HepG2 (cell line): ENCODE measurements around the gene KLF15. TPM values are rescaled to one million over a fixed set of nuclear protein-coding genes. Genes with fewer than 3 reads are reported as not detected.

ENCODE experiments used
- EHMT2 ChIP-seq: fragments of 200-600 bp; sonication (generic); IDR thresholded peaks from 2 replicates; pipeline ENCODE4 v1.7.0; 2017; ENCODE audit warnings: antibody characterized with exemption, low read depth, low read length, borderline replicate concordance
- GABPA ChIP-seq, 2 experiments: IDR thresholded peaks; 2 replicates each; pipeline ENCODE4 v1.6.1; 2011 to 2016; ENCODE audit warnings: low read depth in 2 of 2, low read length in 1 of 2, missing biosample characterization in 1 of 2, missing genetic modification characterization in 1 of 2
- HOXA7 ChIP-seq: sonication (generic); formaldehyde crosslinking; IDR thresholded peaks from 2 replicates; pipeline ENCODE4 v1.8.1; 2022; ENCODE audit warnings: mild to moderate bottlenecking, missing genetic modification reagents, moderate library complexity
- IRF2 ChIP-seq: IDR thresholded peaks from 2 replicates; pipeline ENCODE4 v1.6.1; 2018; ENCODE audit warnings: missing genetic modification reagents, missing compliant biosample characterization
- KAT2B ChIP-seq: fragments of 150-350 bp; IDR thresholded peaks from 2 replicates; pipeline ENCODE4 v1.6.1; 2014; ENCODE audit warnings: low read depth, low read length, borderline replicate concordance
- KLF9 ChIP-seq: IDR thresholded peaks from 2 replicates; pipeline ENCODE4 v1.6.1; 2016; ENCODE audit warnings: low read depth
- KMT2B ChIP-seq: IDR thresholded peaks from 2 replicates; pipeline ENCODE4 v1.6.1; 2016; ENCODE audit warnings: missing genetic modification reagents, missing compliant biosample characterization
- NBN ChIP-seq: fragments of 450-650 bp; conservative IDR thresholded peaks from 2 replicates; pipeline ENCODE4 v1.6.1; 2017
- PRPF4 ChIP-seq: fragments of 200-400 bp; formaldehyde crosslinking; IDR thresholded peaks from 2 replicates; pipeline ENCODE4 v1.6.1; 2016; ENCODE audit warnings: low read length, low read depth; ENCODE audit not compliant: poor library complexity, severe bottlenecking
- PTBP1 ChIP-seq: fragments of 200-400 bp; formaldehyde crosslinking; IDR thresholded peaks from 2 replicates; pipeline ENCODE4 v1.6.1; 2018; ENCODE audit warnings: low read length, low read depth; ENCODE audit not compliant: poor library complexity, severe bottlenecking
- RFX3 ChIP-seq: IDR thresholded peaks from 2 replicates; pipeline ENCODE4 v1.6.1; 2016; ENCODE audit warnings: missing biosample characterization, missing genetic modification reagents
- SKI ChIP-seq: fragments of 450-650 bp; IDR thresholded peaks from one replicate; pipeline ENCODE4 v1.6.1; 2018; ENCODE audit warnings: mild to moderate bottlenecking; ENCODE audit not compliant: partially characterized antibody
- SNAI1 ChIP-seq: sonication (generic); formaldehyde crosslinking; IDR thresholded peaks from 2 replicates; pipeline ENCODE4 v1.5.0; 2020; ENCODE audit warnings: mild to moderate bottlenecking, missing genetic modification reagents, borderline replicate concordance
- SP1 ChIP-seq, 2 experiments: fragments of 450-650 bp in 1 of 2; sonication (generic) in 1 of 2; formaldehyde crosslinking in 1 of 2; IDR thresholded peaks; 2 replicates each; pipeline versions ENCODE4 v1.4.0 to v1.6.1; 2016 to 2020; ENCODE audit warnings: missing genetic modification reagents in 1 of 2
- SP4 ChIP-seq: sonication (generic); formaldehyde crosslinking; IDR thresholded peaks from 2 replicates; pipeline ENCODE4 v1.8.1; 2023; ENCODE audit warnings: mild to moderate bottlenecking, missing genetic modification reagents
- SSRP1 ChIP-seq: IDR thresholded peaks from 2 replicates; pipeline ENCODE4 v1.6.1; 2016; ENCODE audit warnings: control low read depth
- YY1 ChIP-seq: IDR thresholded peaks from 2 replicates; pipeline ENCODE4 v1.6.1; 2011; ENCODE audit warnings: low read length, low read depth, moderate library complexity, mild to moderate bottlenecking; ENCODE audit not compliant: insufficient read depth, insufficient replicate concordance
- ZFP36L2 ChIP-seq: sonication (generic); formaldehyde crosslinking; IDR thresholded peaks from 2 replicates; pipeline ENCODE4 v1.4.0; 2020; ENCODE audit warnings: missing genetic modification reagents
- ZFP91 ChIP-seq: sonication (generic); formaldehyde crosslinking; IDR thresholded peaks from 2 replicates; pipeline ENCODE4 v1.9.0; 2022; ENCODE audit warnings: missing genetic modification reagents, mild to moderate bottlenecking, borderline replicate concordance
- ZMYM2 ChIP-seq: sonication (generic); formaldehyde crosslinking; IDR thresholded peaks from 2 replicates; pipeline ENCODE4 v1.8.0; 2022; ENCODE audit warnings: mild to moderate bottlenecking, missing genetic modification reagents
- ZNF138 ChIP-seq: sonication (generic); formaldehyde crosslinking; IDR thresholded peaks from 2 replicates; pipeline ENCODE4 v1.5.0; 2020; ENCODE audit warnings: mild to moderate bottlenecking, low read depth, missing genetic modification reagents
- ZNF143 ChIP-seq: sonication (generic); formaldehyde crosslinking; IDR thresholded peaks from 2 replicates; pipeline ENCODE4 v1.4.0; 2020; ENCODE audit warnings: missing genetic modification reagents
- ZNF296 ChIP-seq: sonication (generic); formaldehyde crosslinking; conservative IDR thresholded peaks from 2 replicates; pipeline ENCODE4 v1.5.0; 2020; ENCODE audit warnings: mild to moderate bottlenecking, missing genetic modification reagents
- ZNF343 ChIP-seq: sonication (generic); formaldehyde crosslinking; IDR thresholded peaks from 2 replicates; pipeline ENCODE4 v1.4.0; 2020; ENCODE audit warnings: mild to moderate bottlenecking, missing genetic modification reagents
- ZUFSP ChIP-seq: sonication (generic); formaldehyde crosslinking; IDR thresholded peaks from 2 replicates; pipeline ENCODE4 v1.9.0; 2021; ENCODE audit warnings: missing genetic modification reagents, mild to moderate bottlenecking, borderline replicate concordance
- polyA plus RNA-seq, 8 experiments: library from polyadenylated mRNA; depleted of rRNA in 3 of 8; stranded (reverse) in 7 of 8; unstranded in 1 of 8; fragments of >200 nt; fragmentation: Illumina TruSeq in 4 of 8; extraction: Trizol in 4 of 8; gene quantifications; 2 replicates each; pipeline versions ENCODE4 v1.2.1 to v1.2.3, GENCODE V29; 2011 to 2016; ENCODE audit warnings: low read depth in 4 of 8, missing spikeins in 1 of 8, mixed read lengths in 1 of 8; ENCODE audit not compliant: insufficient read depth in 1 of 8
- total RNA-seq, 5 experiments: library from RNA; depleted of rRNA; stranded (reverse); fragments of >200 nt; fragmentation: Illumina TruSeq; extraction: Trizol; gene quantifications; 2 replicates each; pipeline ENCODE4 v1.2.3, GENCODE V29; 2016; ENCODE audit warnings: low read depth in 1 of 5
- TF ChIP-seq, protein P1 (sequence below): sonication (generic); formaldehyde crosslinking; IDR thresholded peaks from 2 replicates; pipeline ENCODE4 v1.5.1; 2020; ENCODE audit warnings: mild to moderate bottlenecking, missing genetic modification reagents

KLF15 gene
- total and polyA plus RNA-seq, 2 of the 13 experiments (the other 11 are each of a cell fraction or from before 2014, with no cell fraction given) = 7.1 to 7.8 TPM

DNA sequence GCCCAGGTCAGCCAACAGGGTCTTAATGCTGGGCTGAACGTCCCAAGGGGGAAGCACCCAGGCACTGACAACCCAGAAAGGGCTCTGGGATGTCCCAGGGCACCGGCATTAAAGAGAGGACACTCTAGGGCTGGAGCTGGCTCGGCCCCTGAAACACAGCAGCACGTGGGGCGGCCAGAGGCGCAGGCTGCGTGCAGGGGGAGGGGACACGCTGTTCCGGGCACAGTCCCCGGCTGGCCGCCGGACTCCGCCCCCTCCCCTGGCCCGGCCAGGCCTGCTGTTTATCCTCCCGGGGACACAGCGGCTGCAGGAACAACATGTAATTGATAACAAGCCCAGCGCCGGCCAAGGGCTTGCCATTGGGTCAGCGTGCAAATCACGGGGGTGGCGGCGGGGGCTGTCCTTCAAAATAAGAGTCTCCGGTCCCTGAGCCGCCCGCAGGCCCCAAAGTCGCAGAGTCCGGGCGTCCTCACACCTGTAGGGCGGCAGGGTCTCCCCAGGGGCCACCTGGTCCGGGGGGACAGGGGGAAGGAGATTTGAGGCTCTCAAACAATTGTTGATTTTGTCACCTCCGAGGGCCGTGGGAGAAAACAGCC lies 1.3 kb downstream of the KLF15 start (continued):
- TF ChIP-seq ZNF143 (CRISPR knock-in tag) (no peak), IRF2 (CRISPR knock-in tag) (0 out of 2 replicates have a peak, but pooled peaks have one; percentile 35), PRPF4 (no peak), SNAI1 (CRISPR knock-in tag) (peak; percentile 77; the same call in 1 of the 2 replicates), YY1 (no peak), GABPA (IDR thresholded peaks at IDR 0.05; ENCODE audit: low read depth, low read length) (no peak), GABPA (CRISPR knock-in tag; IDR thresholded peaks at IDR 0.05; ENCODE audit: low read depth) (no peak), EHMT2 (no peak), RFX3 (CRISPR knock-in tag) (no peak), KMT2B (peak; percentile 17; the same call in 1 of the 2 replicates), PTBP1 (peak; percentile 74), ZMYM2 (CRISPR knock-in tag) (no peak), ZFP91 (CRISPR knock-in tag) (peak; percentile 85), KLF9 (CRISPR knock-in tag) (0 out of 2 replicates have a peak, but pooled peaks have one; percentile 35), ZUFSP (CRISPR knock-in tag) (no peak), SP4 (CRISPR knock-in tag) (peak; percentile 71), ZFP36L2 (no peak), ZNF343 (CRISPR knock-in tag) (peak; percentile 22; the same call in 1 of the 2 replicates), ZNF138 (CRISPR knock-in tag) (no peak), ZNF296 (CRISPR knock-in tag) (peak; percentile 84), SKI (peak; percentile 71), KAT2B (no peak), NBN (no peak), SP1 (IDR thresholded peaks at IDR 0.05) (no peak), SP1 (CRISPR knock-in tag; IDR thresholded peaks at IDR 0.05) (peak; percentile 54), SSRP1 (no peak), HOXA7 (no peak)
- TF ChIP-seq, protein P1, sequence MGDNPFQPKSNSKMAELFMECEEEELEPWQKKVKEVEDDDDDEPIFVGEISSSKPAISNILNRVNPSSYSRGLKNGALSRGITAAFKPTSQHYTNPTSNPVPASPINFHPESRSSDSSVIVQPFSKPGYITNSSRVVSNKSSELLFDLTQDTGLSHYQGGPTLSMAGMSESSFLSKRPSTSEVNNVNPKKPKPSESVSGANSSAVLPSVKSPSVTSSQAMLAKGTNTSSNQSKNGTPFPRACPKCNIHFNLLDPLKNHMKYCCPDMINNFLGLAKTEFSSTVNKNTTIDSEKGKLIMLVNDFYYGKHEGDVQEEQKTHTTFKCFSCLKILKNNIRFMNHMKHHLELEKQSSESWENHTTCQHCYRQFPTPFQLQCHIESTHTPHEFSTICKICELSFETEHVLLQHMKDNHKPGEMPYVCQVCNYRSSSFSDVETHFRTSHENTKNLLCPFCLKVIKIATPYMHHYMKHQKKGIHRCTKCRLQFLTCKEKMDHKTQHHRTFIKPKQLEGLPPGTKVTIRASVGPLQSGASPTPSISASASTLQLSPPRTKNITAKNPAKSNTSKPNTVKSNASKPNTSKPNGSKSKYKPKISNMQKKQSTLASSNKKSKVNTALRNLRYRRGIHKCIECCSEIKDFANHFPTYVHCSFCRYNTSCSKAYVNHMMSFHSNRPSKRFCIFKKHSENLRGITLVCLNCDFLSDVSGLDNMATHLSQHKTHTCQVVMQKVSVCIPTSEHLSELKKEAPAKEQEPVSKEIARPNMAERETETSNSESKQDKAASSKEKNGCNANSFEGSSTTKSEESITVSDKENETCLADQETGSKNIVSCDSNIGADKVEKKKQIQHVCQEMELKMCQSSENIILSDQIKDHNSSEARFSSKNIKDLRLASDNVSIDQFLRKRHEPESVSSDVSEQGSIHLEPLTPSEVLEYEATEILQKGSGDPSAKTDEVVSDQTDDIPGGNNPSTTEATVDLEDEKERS (CRISPR knock-in tag) = no peak
